ENCODE results near the gene MICOS13. TPM values are rescaled to one million over a fixed set of nuclear protein-coding genes. Genes with fewer than 3 reads are reported as not detected.

MICOS13 gene, protein sequence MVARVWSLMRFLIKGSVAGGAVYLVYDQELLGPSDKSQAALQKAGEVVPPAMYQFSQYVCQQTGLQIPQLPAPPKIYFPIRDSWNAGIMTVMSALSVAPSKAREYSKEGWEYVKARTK
- total RNA-seq: 54.3 and 60.9 TPM in 2 replicates

DNA sequence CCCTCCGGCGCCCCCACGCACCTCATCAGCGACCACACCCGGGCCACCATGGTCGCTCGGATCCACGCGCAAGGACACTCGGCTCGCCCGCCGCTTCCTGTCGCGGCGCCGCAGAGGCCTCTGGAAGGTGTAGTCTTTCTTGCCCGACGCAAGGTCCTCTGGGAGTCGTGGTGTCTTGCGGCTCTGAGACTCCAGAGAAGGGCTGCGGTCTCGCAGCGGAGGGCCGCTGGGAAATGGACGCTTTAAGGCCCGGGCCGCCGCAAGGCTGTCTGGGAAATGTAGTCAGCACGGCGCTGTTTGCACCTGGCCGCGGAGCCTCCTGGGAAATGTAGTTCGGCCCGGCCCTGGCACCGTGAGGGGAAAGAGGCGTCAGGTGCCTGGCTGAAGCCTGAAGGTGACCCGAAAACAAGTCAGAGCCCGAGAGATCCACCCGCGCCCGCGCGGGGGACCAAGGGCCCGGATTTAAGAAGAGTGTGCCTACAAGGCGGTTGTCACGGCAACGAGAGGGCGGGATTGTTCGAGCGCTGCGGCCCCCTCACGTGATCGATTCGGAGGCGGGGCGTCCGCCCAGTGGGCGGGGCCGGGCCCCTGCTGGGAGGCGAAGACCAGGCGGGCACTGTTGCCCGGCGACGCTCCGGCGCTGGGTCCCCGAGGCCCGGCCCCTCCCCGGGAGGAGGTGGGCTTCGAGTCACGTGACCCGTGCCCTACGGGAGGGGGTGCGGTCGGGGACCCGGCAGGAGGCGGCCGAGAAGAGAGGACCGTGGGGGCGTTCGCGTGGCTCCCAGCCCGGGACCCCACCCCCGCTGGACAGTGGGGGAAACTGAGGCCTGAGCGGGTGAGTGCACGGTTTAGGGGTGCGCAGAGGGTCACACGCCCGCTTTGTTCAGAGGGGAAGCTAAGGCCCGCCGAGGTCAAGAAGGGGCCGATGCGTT is at the start of gene MICOS13, which contains the start of gene HSD11B1L:
Gene MICOS13, minus strand, starts transcription at position 80 of the 932 bp plus-strand sequence. Its CDS starts 30 bp downstream, at position 50.
Gene HSD11B1L, plus strand, starts transcription at position 591 of the 932 bp plus-strand sequence. CDS start 3,806 bp downstream, outside the sequence.
- H3K27me3 Mint-ChIP-seq (ENCODE audit: low read depth): no peaks in the 10 kb centered on the region
- intact Hi-C loops (cut with micrococcal nuclease): loop anchor here (1.0 to 2.0 kb wide), 4 partner anchors 10 to 110 kb away; partner anchors contain the start of genes CATSPERD, DUS3L, LONP1 and RPL36

DNA sequence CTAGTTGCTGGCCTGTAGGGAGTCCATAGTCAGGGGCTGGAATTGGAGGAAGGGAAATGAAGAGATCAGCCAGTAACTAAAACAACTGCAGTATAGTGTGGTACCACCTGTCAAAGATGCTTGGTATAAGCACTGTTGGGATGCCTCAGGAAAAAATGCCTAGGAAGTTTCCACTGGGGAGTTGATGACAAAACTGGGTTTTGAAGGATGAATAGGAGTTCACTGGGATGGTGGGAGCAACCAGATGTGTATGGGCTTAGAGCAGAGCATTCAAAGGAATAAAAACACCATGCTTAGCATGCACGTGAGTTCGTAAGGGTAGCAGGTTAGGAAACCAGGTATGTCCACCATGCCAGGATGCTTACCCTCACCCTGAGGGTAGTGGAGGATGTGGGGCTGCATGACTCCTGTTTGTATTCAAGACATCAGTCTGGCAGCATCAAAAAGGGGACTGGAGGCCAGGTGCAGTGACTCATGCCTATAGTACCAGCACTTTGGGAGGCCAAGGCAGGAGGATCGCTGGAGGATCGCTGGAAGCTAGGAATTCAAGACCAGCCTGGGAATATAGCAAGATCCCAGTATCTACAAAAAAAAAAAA is 47.2 kb upstream of the MICOS13 start:
- H3K4me1 Mint-ChIP-seq (ENCODE audit: low read depth): no peaks in the 10 kb centered on the region
- no peaks in the 10 kb centered on the region for H3K9me3 Mint-ChIP-seq
- H3K27ac Mint-ChIP-seq: no peak overlapping the region
- no peak overlapping the region for H3K4me3 Mint-ChIP-seq (ENCODE audit: low read depth)
- no peaks in the 10 kb centered on the region for H3K27me3 Mint-ChIP-seq (ENCODE audit: low read depth)
- intact Hi-C loops (cut with micrococcal nuclease): no loop called here
- H3K36me3 Mint-ChIP-seq (ENCODE audit: low read depth): no peaks in the 10 kb centered on the region
- no peak for DNase-seq (ENCODE audit: low spot score)

More for the DNA sequence above, at the start of gene MICOS13, which contains the start of gene HSD11B1L:
- H3K27ac Mint-ChIP-seq: peak within 1 kb of the TSS; percentile 87
- H3K36me3 Mint-ChIP-seq (ENCODE audit: low read depth): no peaks in the 10 kb centered on the region
- H3K4me1 Mint-ChIP-seq (ENCODE audit: low read depth): peaks cover 14% of the 10 kb centered on the region
- H3K9me3 Mint-ChIP-seq: no peaks in the 10 kb centered on the region
- peak within 1 kb of the TSS; percentile 95 for H3K4me3 Mint-ChIP-seq (ENCODE audit: low read depth)
- peak; percentile 98 for DNase-seq (ENCODE audit: low spot score)

DNA sequence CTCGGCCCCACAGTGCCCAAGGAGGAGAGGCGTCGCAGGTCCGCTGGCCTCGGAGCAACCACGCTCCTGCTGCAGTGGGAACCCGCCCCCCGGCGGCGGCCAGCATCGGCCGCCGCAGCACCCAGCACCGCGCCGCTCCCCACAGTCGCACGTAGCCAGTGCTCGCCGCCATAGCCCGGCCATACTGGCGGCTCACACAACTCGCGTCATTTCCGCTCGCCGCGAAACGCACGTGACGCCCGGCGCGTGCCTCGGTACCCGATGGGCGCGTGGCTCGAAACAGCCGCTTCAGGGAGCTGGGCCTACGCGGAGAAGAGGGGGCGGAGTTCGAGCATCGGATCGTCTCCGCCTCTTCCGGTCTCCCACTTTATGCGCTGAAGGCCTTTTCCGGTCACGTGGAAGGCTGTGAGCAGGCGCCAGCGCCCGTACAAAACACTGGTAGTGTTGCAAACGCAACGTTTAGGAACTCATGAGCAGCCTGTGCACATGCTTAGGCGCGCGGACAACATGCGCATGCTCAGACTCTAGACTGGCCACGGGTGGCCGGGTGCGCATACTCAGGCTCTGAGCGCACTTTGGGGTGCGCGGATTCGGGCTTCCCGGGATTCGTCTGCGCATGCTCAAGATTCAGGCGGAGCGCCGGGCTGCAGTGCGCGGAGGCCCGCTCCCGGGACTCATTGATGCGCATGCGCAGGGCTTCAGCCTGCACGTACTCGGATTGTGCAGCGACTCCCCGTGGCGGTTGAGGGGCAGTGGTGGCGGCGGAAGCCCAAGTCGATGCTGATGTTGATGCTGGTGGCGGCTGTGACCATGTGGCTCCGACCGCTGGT is 39.9 kb upstream of the MICOS13 start, which contains the start of the genes CATSPERD and LONP1:
Gene CATSPERD, plus strand, starts transcription at position 677 of the 830 bp plus-strand sequence. Its CDS starts 101 bp downstream, at position 778.
Gene LONP1, minus strand, starts transcription at position 186 of the 830 bp plus-strand sequence. Its CDS starts 14 bp downstream, at position 172.
- intact Hi-C loops (cut with micrococcal nuclease): loop anchor here (1.0 to 2.0 kb wide), 5 partner anchors 30 to 184 kb away; partner anchors contain the start of genes DUS3L, HSD11B1L, MICOS13 and RPL36
- peak; percentile 97 for DNase-seq (ENCODE audit: low spot score)
- Mint-ChIP-seq H3K27me3 (ENCODE audit: low read depth) (no peaks in the 10 kb centered on the region), H3K36me3 (ENCODE audit: low read depth) (peaks cover 33% of the 10 kb centered on the region), H3K27ac (peak within 1 kb of the TSS; percentile 94), H3K9me3 (no peaks in the 10 kb centered on the region), H3K4me3 (ENCODE audit: low read depth) (peak within 1 kb of the TSS; percentile 93), H3K4me1 (ENCODE audit: low read depth) (peaks cover 20% of the 10 kb centered on the region)

DNA sequence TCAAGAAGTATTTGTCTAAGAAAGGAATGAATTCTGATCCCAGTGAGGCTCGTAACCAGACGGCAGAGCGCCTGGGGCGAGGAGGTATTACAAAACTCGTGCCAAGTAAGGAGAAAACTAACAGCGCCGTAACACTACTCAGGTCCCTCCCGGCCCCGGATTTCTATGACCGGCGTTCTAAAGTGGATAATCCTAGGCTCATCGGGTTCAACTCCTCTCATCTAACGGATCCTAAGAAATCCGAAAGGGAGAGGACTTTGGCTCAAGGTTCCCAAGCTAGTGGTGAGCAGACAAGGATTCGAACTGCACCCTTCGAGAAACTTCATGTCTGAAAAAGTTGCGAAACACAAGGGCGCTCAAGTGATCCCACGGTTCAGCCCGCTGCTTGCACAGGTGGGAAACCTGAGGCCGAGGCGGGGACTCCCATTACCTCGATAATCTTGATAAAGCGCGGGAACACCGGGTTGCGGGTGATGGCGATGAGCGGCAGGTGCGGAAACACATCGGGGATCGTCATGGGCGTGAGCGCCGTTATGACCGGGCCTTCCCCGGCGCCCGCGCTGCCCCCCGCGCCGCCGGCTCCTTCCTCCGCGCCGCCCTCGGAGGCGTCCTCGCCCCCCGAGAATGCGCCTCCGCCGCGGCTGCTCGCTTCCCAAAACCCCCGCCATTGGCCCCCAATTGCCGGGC is 39.1 kb upstream of the MICOS13 start:
- no peaks in the 10 kb centered on the region for H3K9me3 Mint-ChIP-seq
- H3K4me1 Mint-ChIP-seq (ENCODE audit: low read depth): peaks cover 20% of the 10 kb centered on the region
- H3K27ac Mint-ChIP-seq: peak overlapping the region; percentile 94
- intact Hi-C loops (cut with micrococcal nuclease): no loop called here
- peak; percentile 40 for DNase-seq (ENCODE audit: low spot score)
- peak overlapping the region; percentile 93 for H3K4me3 Mint-ChIP-seq (ENCODE audit: low read depth)
- H3K27me3 Mint-ChIP-seq (ENCODE audit: low read depth): no peaks in the 10 kb centered on the region
- H3K36me3 Mint-ChIP-seq (ENCODE audit: low read depth): peaks cover 33% of the 10 kb centered on the region

DNA sequence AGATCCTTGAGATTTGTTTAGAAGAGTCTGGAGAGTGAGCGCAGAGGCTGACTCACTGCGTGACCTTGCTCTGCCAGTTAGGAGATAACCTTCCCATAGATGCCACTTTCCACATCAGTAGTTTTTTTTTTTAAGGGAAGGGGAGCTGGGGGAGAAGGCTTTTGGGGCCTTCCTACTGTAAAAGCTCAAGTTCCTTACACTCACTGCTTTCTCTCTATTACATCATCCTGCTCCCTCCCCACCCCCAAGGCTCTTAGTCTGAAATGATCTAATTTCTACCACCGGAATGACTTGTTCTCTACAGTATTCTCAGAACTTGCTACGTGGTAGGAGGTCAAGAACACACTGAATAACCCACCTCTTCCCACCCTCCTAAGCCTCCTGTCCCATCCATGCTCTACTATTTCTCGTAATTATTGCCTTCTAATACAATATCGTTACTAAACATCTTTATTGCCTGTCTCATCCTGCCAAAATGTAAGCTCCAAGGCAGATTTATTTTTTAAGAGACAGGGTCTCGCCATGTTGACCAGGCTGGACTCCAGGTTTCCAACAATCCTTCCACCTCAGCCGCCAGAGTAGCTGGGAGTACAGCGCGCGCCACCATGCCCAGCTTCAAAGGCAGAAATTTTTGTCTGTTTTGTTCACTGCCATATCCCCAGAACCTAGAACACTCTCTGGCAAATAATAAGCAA is 38.4 kb upstream of the MICOS13 start:
- Mint-ChIP-seq H3K4me1 (ENCODE audit: low read depth) (peaks cover 20% of the 10 kb centered on the region), H3K27me3 (ENCODE audit: low read depth) (no peaks in the 10 kb centered on the region), H3K36me3 (ENCODE audit: low read depth) (peaks cover 39% of the 10 kb centered on the region), H3K4me3 (ENCODE audit: low read depth) (peak overlapping the region; percentile 93), H3K27ac (peak overlapping the region; percentile 94), H3K9me3 (no peaks in the 10 kb centered on the region)
- intact Hi-C loops (cut with micrococcal nuclease): no loop called here
- peak; percentile 42 for DNase-seq (ENCODE audit: low spot score)

DNA sequence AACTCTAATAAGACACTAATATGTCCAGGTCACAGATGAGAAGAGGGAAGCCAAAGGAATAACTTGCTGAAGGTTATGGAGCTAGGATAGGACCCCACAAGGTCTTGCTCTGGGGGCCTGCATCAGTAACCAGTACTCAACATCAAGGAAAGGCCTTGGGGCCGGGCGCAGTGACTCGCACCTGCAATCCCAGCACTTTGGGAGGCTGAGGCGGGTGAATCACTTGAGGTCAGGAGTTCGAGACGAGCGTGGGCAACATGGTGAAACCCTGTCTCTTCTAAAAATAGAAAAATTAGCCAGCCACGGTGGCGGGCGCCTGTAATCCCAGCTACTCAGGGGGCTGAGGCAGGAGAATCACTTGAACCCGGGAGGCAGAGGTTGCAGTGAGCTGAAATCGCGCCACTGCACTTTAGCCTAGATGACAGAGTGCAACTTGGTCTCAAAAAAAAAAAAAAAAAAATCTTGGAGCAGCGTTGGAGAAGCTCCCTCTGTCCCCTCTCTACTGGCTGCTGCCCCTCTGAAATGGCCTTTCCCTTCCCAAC is 37.8 kb upstream of the MICOS13 start:
- H3K4me1 Mint-ChIP-seq (ENCODE audit: low read depth): peaks cover 20% of the 10 kb centered on the region
- H3K27ac Mint-ChIP-seq: peak overlapping the region; percentile 94
- no peak for DNase-seq (ENCODE audit: low spot score)

DNA sequence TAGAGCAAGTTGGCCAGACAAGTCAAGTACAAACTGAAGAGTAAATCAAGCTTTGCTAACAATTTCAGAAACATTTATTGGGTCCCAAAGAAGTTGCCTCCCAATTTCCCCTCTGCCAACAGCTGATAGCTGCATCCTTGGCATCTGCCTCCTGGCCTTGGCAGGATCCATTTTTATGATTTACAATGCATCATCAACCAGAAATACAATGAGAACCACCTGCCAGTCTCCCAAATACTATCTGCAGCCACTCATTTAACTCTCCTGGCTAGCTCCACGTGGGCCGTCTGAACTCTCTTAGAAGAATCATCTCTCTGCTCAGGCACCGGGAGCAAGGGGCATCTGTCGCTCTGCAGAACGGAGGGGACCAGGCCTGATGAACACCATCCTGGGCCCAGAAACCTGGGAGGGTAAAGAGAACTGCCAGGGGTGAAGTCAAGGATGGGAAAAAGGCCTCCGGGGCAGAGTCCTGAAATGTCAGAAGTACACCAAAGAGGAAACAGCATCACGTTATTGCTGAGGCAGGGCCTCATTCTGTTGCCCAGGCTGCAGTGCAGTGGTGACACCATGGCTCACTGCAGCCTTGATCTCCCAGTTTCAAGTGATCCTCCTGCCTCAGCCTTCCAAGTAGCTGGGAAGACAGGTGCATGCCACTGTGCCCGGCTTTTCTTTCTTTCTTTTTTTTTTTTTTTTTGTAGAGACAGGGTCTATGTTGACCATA is 37.1 kb upstream of the MICOS13 start:
- Mint-ChIP-seq H3K36me3 (ENCODE audit: low read depth) (peaks cover 49% of the 10 kb centered on the region), H3K4me3 (ENCODE audit: low read depth) (peak overlapping the region; percentile 93), H3K27ac (peak overlapping the region; percentile 94), H3K9me3 (no peaks in the 10 kb centered on the region), H3K4me1 (ENCODE audit: low read depth) (peaks cover 20% of the 10 kb centered on the region), H3K27me3 (ENCODE audit: low read depth) (no peaks in the 10 kb centered on the region)
- DNase-seq (ENCODE audit: low spot score): no peak
- intact Hi-C loops (cut with micrococcal nuclease): no loop called here

More for the DNA sequence above, 37.8 kb upstream of the MICOS13 start:
- Mint-ChIP-seq H3K36me3 (ENCODE audit: low read depth) (peaks cover 46% of the 10 kb centered on the region), H3K27me3 (ENCODE audit: low read depth) (no peaks in the 10 kb centered on the region), H3K9me3 (no peaks in the 10 kb centered on the region), H3K4me3 (ENCODE audit: low read depth) (peak overlapping the region; percentile 93)
- intact Hi-C loops (cut with micrococcal nuclease): no loop called here

DNA sequence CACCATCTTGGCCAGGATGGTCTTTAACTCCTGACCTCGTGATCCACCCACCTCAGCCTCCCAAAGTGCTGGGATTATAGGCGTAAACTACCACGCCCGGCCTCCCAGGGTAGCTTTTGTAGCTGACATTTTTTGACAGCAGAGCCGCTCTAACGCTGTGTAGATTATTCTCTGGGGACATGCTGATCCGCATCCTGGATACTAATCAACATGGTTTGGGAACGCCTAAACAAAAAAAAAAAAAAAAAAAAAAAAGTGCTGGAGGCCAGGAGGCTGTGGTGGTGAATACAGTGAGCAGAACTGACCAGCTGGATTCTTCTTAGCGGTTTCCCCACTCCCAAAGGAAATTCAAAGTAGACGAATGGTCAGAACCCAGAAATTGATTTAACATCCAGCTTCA is 34.5 kb upstream of the MICOS13 start:
- H3K36me3 Mint-ChIP-seq (ENCODE audit: low read depth): peaks cover 67% of the 10 kb centered on the region
- no peak overlapping the region for H3K27ac Mint-ChIP-seq
- H3K27me3 Mint-ChIP-seq (ENCODE audit: low read depth): no peaks in the 10 kb centered on the region

DNA sequence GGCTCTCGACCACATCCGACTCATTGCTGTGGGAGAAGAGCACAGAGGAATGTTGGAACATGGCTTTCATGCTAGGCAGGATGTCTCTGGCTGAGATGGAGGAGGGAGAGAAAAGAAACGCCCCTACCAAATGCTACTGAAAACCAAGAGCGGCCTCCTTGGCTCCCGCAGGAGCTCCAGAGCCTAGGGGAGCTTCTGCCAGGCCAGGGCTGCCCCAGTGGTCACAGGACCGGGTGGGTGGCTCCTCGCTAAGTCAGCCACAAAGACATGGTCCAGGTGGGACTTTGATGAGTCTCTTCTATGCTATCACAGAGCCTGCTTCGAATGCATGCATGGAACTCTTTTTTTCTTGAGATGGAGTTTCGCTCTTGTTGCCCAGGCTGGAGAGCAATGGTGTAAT is 32.9 kb upstream of the MICOS13 start:
- no peaks in the 10 kb centered on the region for H3K27me3 Mint-ChIP-seq (ENCODE audit: low read depth)
- H3K9me3 Mint-ChIP-seq: no peaks in the 10 kb centered on the region
- H3K27ac Mint-ChIP-seq: no peak overlapping the region
- H3K4me3 Mint-ChIP-seq (ENCODE audit: low read depth): no peak overlapping the region
- peaks cover 64% of the 10 kb centered on the region for H3K36me3 Mint-ChIP-seq (ENCODE audit: low read depth)
- no peak for DNase-seq (ENCODE audit: low spot score)
- intact Hi-C loops (cut with micrococcal nuclease): no loop called here
- H3K4me1 Mint-ChIP-seq (ENCODE audit: low read depth): peaks cover 14% of the 10 kb centered on the region

More for the DNA sequence above, 34.5 kb upstream of the MICOS13 start:
- H3K4me3 Mint-ChIP-seq (ENCODE audit: low read depth): no peak overlapping the region
- intact Hi-C loops (cut with micrococcal nuclease): no loop called here
- DNase-seq (ENCODE audit: low spot score): no peak
- H3K9me3 Mint-ChIP-seq: no peaks in the 10 kb centered on the region
- H3K4me1 Mint-ChIP-seq (ENCODE audit: low read depth): peaks cover 17% of the 10 kb centered on the region

DNA sequence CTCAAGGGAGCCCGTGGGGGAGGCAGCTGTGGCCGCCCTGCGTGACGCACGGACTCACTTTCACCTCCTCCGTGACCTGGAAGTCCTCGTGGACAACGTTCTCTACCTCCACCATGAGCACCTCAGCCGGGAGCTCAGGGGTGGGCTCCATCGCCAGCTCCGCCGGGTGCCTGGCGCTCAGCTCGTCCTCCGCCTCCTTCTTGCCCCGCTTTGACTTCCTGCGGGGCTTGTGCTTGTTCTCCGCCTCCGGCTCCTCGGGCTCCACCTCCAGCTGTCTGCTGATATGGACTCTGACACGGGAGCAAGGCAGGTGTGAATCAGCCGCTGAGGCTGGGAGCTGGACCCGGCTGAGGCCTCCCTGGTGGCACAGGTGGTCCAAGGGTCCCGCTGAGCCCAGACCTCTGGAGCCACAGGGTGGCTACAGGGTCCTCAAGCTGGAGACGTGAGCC is 31.4 kb upstream of the MICOS13 start:
- no peak overlapping the region for H3K4me3 Mint-ChIP-seq (ENCODE audit: low read depth)
- no peak for DNase-seq (ENCODE audit: low spot score)
- H3K27ac Mint-ChIP-seq: no peak overlapping the region
- H3K27me3 Mint-ChIP-seq (ENCODE audit: low read depth): no peaks in the 10 kb centered on the region
- peaks cover 59% of the 10 kb centered on the region for H3K36me3 Mint-ChIP-seq (ENCODE audit: low read depth)
- no peaks in the 10 kb centered on the region for H3K9me3 Mint-ChIP-seq
- H3K4me1 Mint-ChIP-seq (ENCODE audit: low read depth): peaks cover 3% of the 10 kb centered on the region
- intact Hi-C loops (cut with micrococcal nuclease): no loop called here

Data from activated T-helper 2 cell treated with anti-CD3 and anti-CD28 coated beads, Interferon-gamma antibody, Interleukin-2, Interleukin-4, amounts not matched to agents 10 μg/mL and 5 μg/mL and 100 μg/mL, durations not matched to agents 14 hours and 24 hours and 36 hours (primary cell).